Urothelium cell line (cell line): ENCODE measurements around the gene ZNF521.
"Not testable (repeated sequence)": the region's sequence is repeated elsewhere in the genome, so short reads cannot be mapped to it uniquely, and the experiment has no call there.

Experiments
- DNase-seq: peaks from one replicate; pipeline ENCODE4 v3.0.0; 2011; ENCODE audit warnings: low spot score, mixed read lengths
- FAIRE-seq: peaks from 2 replicates; lab custom pipeline; 2011; peaks lifted over from hg19 to GRCh38; lab: Jason Lieb, UNC

The ZNF521 gene

DNA sequence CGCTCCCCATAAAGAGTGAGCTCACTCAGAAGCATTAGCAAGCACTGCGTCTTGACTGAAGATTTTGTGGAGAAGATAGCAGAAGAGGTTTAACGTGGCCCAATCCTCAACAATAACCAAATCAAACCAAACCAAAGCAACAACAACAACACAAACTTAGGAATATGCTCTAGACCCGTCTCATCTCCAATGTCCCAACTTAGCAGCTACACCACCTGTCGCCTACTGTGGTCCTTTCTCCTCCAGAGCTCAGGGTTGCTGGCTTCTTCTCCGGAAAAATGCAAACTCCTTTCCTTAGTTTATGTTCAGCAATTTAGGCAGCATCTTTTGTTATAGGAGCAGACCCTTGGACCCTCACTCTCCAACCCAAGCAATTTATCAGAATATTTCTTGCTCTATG lies 301.4 kb downstream of the ZNF521 start:
- FAIRE-seq (no peak), DNase-seq (no peak)

DNA sequence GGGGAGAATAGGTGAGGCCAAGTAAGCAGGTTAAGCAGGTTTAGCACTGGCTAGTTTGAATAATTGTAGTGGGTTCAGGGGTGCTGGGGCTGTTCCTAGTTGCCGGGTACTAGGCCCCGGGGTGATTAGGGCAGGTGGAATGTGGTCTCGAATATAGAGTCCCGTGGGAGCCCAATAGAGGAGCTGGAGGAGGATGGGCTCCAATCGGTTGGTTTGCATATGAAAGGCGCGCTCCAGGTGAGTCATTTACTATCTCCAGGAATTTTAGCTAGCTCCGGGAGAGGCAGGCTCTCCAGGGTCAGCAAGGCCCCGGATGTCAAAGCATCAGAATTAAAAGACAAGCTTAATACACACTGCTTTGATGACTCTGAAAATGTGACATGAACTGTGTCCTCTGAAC lies 304.0 kb downstream of the ZNF521 start:
- no peak for FAIRE-seq
- no peak for DNase-seq

DNA sequence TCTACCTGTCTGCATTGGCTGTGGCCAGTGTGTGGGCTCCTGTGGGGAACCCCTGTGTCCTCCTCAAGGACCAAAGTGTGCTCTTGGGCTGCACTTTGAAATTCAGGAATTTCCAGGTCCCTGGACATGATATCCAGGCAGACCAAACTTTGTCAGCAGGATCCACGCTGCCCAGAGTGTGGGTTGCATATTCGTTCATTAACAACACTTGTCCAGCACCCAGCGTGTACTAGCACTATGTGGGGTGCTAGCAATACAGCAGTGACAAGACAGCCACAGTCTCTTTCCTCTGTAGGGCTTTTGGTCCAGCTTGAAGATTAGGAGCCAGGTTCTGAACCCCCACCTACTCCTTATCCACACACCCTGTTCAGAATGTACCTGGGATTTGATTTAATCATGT lies 304.5 kb downstream of the ZNF521 start:
- DNase-seq (no peak), FAIRE-seq (no peak)

DNA sequence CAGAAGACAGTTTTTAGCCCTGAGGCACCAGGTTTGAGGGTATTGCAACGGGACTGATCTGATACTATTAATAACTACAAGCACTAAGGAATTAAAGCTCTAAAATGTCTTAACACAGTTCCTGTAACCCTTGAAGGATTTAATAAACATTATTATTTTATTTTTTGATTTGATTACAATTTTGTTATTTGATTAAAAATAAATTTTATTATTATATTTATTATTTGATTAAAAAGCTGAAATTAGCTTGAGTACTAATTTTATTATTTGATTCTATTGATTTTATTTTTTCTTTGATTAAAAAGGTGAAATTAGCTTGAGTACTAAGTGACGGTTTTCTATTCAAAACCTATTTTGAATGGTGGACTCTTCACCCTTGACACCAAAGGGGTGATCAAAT lies 307.3 kb downstream of the ZNF521 start:
- FAIRE-seq (no peak), DNase-seq (no peak)

DNA sequence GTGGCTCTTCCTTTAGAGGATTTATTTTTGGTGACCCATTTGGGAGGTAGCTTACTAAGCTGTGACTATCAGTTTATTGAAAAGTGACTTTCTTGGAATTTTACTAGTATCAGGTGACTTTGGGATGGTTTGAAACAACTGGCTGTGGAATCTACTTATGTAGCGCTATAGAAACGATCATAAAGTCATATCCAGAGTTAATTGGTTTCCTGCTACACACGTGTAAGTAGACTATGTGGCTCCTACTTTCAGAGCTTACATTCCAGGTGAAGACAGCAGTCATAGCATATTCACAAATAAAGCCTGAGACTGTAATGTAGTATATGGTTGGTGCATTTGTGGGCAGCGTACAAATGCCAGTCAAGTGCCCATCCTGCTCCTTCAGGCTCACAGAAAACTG lies 308.9 kb downstream of the ZNF521 start:
- DNase-seq (no peak), FAIRE-seq (no peak)

DNA sequence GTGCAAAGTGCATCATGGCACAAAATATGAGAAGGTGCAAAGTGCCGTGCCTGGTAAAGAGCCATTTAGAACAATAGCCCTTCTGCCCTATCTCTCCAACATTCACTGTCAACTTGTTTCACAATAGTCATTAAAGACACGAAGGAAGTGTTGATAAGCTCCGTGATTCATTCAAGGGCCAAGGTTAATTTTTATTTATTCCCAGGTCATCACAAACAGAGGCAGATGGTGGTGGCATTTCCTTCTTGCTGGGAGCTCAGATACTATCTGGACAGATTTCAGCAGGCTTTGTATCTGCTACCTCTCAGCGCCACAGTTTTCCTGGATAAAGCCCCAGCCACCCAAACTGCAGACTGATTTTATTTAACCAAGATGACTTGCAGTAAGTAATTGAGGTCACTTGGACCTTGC lies 309.3 kb downstream of the ZNF521 start:
- no peak for FAIRE-seq
- no peak for DNase-seq

DNA sequence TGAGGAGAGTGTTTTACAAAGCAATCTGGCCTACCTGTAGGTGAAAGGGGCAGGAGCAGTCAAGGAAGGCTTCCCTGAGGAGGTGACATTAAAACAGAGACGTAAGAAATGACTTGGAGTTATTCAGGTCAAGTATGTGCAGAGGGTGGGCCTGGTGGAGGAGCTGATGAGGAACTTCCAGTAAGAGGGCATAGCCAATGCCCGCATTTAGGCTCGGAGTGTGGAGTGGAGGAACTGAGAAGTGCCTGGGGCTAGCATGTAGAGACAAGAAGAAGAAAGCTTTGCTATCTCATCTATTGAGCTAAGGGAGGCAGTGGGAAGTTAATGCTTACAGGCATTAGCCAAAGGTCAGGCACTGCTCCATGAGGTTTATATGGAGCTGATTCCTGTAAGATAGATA lies 312.2 kb downstream of the ZNF521 start:
- no peak for DNase-seq
- FAIRE-seq, result no peak

DNA sequence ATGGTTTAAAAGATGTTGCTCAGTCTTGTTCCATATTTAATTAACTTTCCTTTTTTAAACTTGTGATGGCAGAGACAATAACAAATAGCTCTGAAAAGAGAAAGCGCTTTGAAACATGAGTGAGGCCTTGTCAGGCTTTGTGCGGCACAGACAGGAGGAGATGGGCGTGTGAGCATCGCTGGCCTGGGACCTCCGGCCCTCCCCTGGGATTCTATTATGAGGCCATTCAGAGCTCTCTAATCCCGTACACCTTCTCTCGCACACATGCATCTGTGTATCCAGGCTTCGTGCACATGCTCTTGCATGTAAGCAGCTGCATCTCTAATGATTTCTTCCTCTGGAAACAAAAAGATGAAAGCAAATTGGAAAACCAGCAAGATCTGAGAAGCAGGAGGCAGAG lies 313.7 kb downstream of the ZNF521 start:
- DNase-seq (no peak), FAIRE-seq (no peak)

DNA sequence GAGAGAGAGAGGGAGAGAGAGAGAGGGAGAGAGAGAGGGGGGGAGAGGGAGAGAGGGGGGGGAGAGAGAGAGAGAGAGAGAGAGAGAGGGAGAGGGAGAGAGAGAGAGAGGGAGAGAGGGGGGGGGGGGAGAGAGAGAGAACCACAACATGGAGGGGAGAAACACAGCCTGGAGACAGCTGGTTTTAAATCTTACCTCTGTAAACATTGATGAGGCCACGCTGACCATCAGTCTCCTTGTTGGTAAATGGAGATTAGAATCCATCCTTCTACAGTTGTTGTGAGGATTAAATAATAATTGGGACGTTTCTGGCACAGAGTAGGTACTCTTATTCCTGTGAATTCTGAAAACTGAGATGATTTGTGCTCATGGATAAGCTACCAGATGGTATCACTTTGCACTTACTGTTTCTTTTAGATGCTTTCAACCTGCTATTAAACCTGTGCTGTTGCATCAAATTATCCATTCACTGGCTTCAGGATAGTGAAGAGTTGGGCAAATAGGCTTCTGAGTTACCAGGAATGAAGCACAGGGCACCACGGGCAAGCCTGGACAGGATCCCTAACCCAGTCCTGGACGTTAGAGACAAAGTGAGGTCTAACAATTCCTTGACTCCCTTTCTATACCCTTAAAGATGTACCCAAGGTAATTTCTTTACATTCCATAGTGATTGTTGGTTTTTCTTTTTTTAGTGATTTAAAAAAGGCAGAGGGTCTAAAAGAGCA lies 318.1 kb downstream of the ZNF521 start:
- FAIRE-seq, result no peak
- DNase-seq, result no peak

DNA sequence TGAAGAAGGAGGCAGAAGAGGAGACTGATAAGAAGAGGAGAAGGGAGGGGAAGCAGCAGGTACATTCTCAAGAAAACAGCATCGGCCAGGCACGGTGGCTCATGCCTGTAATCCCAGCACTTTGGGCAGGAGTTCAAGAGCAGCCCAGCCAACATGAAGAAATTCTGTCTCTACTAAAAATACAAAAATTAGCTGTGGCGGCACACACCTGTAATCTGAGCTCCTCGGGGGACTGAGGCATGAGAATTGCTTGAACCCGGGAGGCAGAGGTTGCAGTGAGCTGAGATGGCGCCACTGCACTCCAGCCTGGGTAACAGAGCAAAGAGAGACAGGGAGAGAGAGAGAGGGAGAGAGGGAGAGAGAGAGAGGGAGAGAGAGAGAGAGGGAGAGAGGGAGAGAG lies 318.8 kb downstream of the ZNF521 start:
- DNase-seq, FAIRE-seq: not testable (repeated sequence)

DNA sequence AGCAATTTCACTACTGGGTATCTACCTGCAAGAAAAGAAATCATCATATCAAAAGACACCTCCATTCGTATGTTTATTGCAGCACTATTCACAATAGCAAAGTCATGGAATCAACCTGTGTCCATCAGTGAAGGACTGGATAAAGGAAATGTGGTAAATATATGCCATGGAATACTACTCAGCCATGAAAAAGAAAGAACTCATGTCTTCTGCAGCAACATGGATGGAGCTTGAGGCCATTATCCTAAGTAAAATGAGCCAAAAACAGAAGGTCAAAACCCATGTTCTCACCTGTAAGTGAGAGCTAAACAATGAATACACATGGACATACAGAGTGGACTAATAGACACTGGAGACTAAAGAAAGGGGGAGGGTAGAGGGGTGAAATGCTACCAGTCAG lies 322.2 kb downstream of the ZNF521 start:
- FAIRE-seq, result no peak
- no peak for DNase-seq

DNA sequence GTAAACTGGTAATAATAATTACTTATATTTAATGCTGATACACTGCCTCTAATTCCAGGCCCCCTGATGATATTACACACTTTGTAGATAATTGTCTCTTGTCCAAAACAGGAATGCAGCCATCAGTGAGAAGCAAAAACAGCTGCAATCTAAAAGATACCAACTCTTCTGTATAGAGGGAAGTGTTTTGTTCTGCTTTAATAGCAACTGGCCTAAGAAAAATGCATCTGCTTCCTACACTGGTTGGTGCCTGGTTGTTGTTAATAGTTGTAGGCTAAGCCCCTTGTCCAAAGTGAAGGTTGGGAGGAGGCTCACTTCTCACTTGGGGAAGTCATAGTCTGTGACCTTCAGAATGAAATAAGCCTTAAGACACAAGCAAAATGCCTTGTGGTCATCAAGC lies 332.0 kb downstream of the ZNF521 start:
- FAIRE-seq, result no peak
- DNase-seq, result no peak

DNA sequence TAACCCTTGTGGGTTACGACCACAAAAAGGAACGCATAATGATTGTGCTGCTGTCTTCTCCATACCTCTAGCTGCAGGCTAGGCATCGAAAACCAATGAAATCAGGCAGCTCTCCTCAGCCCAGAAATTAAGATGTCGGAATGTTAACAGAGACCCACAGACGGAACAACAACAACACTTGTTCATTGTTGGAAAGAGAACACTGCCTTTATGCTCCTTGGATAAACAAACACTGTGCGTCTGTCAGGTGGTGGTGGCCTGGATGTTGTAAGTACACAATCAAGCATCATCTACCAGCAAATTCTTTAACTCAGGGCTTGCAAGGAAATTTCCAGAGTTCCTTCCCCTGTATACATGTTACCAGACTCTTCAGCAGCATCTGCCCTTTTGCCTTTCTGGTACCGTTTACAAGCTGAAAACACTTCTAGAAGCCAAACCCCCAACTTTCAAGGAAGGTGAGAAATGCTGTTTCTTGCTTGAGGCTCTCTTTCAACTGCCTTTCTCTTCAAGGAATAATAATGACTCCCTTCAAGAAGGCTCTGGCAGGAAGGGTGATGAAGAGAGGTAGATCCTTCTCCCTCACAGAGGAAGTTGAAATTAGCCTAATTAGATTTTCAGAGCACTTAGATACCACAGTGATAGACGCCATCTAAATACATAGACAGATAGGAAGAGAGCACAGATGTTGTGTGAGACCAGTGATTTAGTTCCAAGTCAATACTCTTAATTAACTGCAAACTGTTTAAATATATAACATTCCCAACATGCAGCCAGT lies 332.7 kb downstream of the ZNF521 start:
- no peak for FAIRE-seq
- no peak for DNase-seq

DNA sequence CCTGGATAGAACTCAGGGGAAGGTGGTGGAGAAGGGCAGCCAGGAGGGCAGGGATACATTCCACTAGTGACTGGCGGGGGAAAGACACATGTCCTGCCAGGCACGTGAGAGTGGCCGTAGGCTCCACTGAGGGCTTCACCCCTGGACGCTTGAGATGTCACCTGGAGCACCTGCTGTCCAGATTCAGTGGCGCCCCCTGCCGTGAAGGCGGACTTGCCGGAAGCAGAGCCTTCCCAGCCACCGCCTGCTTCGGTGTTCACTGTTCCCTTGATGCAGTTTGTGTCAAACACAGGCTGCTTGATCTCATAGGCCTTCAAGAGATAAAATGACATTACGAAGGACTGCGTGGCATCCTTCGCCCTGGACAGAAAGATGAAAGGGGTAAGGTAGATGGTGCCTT lies 335.3 kb downstream of the ZNF521 start:
- no peak for FAIRE-seq
- DNase-seq, result no peak

DNA sequence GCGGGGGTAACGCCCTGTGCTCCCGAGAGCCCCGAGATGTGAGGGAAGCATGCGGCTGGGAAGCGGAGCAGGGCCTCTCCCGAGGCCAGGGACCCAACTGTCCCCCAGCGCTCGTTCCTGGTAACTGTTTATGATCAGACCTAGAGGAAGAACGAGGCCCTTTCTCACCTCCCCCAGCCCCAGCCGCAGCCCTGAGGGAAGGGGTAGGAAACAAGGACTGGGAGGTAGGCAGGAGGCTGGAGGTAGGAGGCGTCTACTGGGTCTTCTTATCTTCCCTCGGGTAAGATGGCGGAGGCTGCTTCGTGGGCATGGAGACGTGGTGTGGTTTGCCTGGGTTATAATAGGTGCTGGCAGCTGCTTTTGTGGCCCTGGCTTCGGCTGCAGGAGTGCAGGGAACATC lies 335.8 kb downstream of the ZNF521 start:
- no peak for DNase-seq
- no peak for FAIRE-seq
